ENCODE results near the gene SPHK2.

The SPHK2 gene

GRCh38 chr19:48578891-48579290, 40.4 kb upstream of the SPHK2 start:
- no peak overlapping the region for H3K4me3 ChIP-seq (ENCODE audit: control insufficient read depth, low read depth, low read length)
- no peak for DNase-seq (ENCODE audit: low read depth)
- TF ChIP-seq, protein P1, sequence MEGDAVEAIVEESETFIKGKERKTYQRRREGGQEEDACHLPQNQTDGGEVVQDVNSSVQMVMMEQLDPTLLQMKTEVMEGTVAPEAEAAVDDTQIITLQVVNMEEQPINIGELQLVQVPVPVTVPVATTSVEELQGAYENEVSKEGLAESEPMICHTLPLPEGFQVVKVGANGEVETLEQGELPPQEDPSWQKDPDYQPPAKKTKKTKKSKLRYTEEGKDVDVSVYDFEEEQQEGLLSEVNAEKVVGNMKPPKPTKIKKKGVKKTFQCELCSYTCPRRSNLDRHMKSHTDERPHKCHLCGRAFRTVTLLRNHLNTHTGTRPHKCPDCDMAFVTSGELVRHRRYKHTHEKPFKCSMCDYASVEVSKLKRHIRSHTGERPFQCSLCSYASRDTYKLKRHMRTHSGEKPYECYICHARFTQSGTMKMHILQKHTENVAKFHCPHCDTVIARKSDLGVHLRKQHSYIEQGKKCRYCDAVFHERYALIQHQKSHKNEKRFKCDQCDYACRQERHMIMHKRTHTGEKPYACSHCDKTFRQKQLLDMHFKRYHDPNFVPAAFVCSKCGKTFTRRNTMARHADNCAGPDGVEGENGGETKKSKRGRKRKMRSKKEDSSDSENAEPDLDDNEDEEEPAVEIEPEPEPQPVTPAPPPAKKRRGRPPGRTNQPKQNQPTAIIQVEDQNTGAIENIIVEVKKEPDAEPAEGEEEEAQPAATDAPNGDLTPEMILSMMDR (IDR thresholded peaks at IDR 0.05; ENCODE audit: control insufficient read depth, insufficient read depth, low read depth, low read length, missing control alignments) = no peak

DNA sequence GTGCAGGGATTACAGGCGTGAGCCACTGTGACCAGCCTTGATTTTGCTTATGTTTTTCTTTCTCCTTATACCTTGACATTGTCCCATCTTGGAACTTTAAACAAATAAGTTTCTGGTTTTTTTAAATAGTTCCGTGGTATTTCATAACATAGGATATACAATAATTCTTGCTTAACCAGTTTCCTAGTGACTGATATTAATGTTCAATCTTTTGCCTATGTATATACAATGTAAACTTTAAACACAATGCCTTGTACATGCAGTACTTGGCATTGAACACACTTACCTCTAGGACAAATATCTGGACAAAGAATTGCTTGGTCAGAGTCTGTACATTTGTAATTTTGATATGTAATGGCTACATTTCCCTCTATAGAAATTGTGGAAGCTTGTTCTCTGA, 37.1 kb upstream of the SPHK2 start:
- TF ChIP-seq, protein P1 (IDR thresholded peaks at IDR 0.05; ENCODE audit: control insufficient read depth, insufficient read depth, low read depth, low read length, missing control alignments) = no peak
- no peak for DNase-seq (ENCODE audit: low read depth)
- no peak overlapping the region for H3K4me3 ChIP-seq (ENCODE audit: control insufficient read depth, low read depth, low read length)

DNA sequence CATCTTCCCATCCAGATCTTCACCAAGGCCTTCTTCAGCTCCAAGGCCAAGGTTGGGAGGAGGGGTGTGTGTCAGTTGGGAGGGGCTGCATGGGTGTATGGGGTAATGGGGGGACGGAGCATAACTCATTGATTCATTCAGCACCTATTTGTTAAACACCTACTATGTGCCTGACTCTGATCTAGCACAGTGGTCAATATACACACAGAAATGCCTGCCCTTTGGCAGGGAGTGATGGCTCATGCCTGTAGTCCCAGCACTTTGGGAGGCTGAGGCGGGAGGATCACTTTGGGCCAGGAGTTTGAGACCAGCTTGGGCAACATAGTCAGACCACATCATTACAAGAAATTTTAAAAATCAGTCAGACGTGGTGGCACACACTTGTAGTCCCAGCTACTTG, 31.9 kb upstream of the SPHK2 start:
- TF ChIP-seq, protein P1 (IDR thresholded peaks at IDR 0.05; ENCODE audit: control insufficient read depth, insufficient read depth, low read depth, low read length, missing control alignments) = no peak
- DNase-seq (ENCODE audit: low read depth) = no peak
- H3K4me3 ChIP-seq (ENCODE audit: control insufficient read depth, low read depth, low read length) = no peak overlapping the region

- TF ChIP-seq, protein P1 (IDR thresholded peaks at IDR 0.05; ENCODE audit: control insufficient read depth, insufficient read depth, low read depth, low read length, missing control alignments) = peak; percentile 97
- H3K4me3 ChIP-seq (ENCODE audit: control insufficient read depth, low read depth, low read length) = peak overlapping the region; percentile 39
Observed at GRCh38 chr19:48588670-48589401, 30.5 kb upstream of the SPHK2 start.

DNA sequence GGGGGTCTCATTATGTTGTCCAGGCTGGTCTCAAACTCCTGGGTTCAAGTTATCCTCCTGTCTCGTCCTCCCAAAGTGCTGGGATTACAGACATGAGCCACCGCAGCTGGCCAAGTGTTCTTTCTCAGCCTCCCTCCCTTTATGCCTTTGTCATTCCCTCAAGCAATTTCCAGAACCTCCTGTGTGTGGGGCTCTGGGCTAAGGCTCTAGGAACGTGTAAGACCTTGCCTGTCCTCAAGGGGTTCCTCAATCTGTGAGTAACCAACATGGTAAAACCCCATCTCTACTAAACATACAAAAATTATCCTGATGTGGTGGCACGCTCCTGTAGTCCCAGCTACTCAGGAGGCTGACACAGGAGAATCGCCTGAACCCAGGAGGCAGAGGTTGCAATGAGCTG, 28.3 kb upstream of the SPHK2 start:
- no peak for DNase-seq (ENCODE audit: low read depth)
- no peak overlapping the region for H3K4me3 ChIP-seq (ENCODE audit: control insufficient read depth, low read depth, low read length)
- TF ChIP-seq, protein P1 (IDR thresholded peaks at IDR 0.05; ENCODE audit: control insufficient read depth, insufficient read depth, low read depth, low read length, missing control alignments) = no peak

More at GRCh38 chr19:48588670-48589401, 30.5 kb upstream of the SPHK2 start:
- DNase-seq (ENCODE audit: low read depth) = no peak

GRCh38 chr19:48595171-48595570, 24.1 kb upstream of the SPHK2 start:
- TF ChIP-seq, protein P1 (IDR thresholded peaks at IDR 0.05; ENCODE audit: control insufficient read depth, insufficient read depth, low read depth, low read length, missing control alignments) = no peak
- H3K4me3 ChIP-seq (ENCODE audit: control insufficient read depth, low read depth, low read length) = no peak overlapping the region
- DNase-seq (ENCODE audit: low read depth) = no peak

All from AG09309 (cell line).